ENCODE results near the gene GATA6. TPM values are rescaled to one million over a fixed set of nuclear protein-coding genes. Genes with fewer than 3 reads are reported as not detected.

Gene GATA6
- total and polyA plus RNA-seq, 7 donors: 0.27 to 0.92 (median 0.53) TPM

GRCh38 chr18:22174341-22175145 is 5.2 kb downstream of the GATA6 start:
- ATAC-seq (no peak), DNase-seq (no peak)
- Histone ChIP-seq H3K27ac (no peak overlapping the region), H3K27me3 (ENCODE audit: insufficient read depth in 3 of 3, low read length in 2 of 3) (peaks cover 11 to 98% (median 44%) of the 10 kb centered on the region in 3 donors), H3K4me1 (peaks cover 3% of the 10 kb centered on the region), H3K36me3 (ENCODE audit: insufficient read depth in 1 of 2, low read depth in 1 of 2) (no peaks in the 10 kb centered on the region), H3K4me3 (peak overlapping the region; percentile 7), H3K9me3 (no peaks in the 10 kb centered on the region)
- intact Hi-C loops (cut with DNase I): loop anchor here in 1 of 2 donors (10.0 kb wide), 1 partner anchor 390 kb away; no protein-coding TSS in a partner anchor
- no peak for TF ChIP-seq CTCF (IDR thresholded peaks at IDR 0.05)
- WGBS, 3 donors: 30 to 37% (median 32%) methylated on average over 6 of the region's 6 CpGs

GRCh38 chr18:22175346-22175745 is 6.0 kb downstream of the GATA6 start:
- Histone ChIP-seq H3K27ac (no peak overlapping the region), H3K36me3 (ENCODE audit: insufficient read depth in 1 of 2, low read depth in 1 of 2) (no peaks in the 10 kb centered on the region), H3K4me3 (no peak overlapping the region), H3K9me3 (no peaks in the 10 kb centered on the region), H3K4me1 (peaks cover 3% of the 10 kb centered on the region), H3K27me3 (ENCODE audit: insufficient read depth in 3 of 3, low read length in 2 of 3) (peaks cover 11 to 95% (median 39%) of the 10 kb centered on the region in 3 donors)
- DNase-seq: no peak
- WGBS, 3 donors: 45 to 55% (median 48%) methylated on average over 4 of the region's 4 CpGs
- ATAC-seq: no peak
- TF ChIP-seq CTCF (IDR thresholded peaks at IDR 0.05): no peak
- intact Hi-C loops (cut with DNase I): loop anchor here in 1 of 2 donors (10.0 kb wide), 1 partner anchor 389 kb away; no protein-coding TSS in a partner anchor

- Histone ChIP-seq H3K4me1 (no peaks in the 10 kb centered on the region), H3K27ac (no peak overlapping the region), H3K36me3 (ENCODE audit: insufficient read depth in 1 of 2, low read depth in 1 of 2) (no peaks in the 10 kb centered on the region), H3K9me3 (no peaks in the 10 kb centered on the region), H3K27me3 (ENCODE audit: insufficient read depth in 3 of 3, low read length in 2 of 3) (peaks cover 11 to 85% (median 32%) of the 10 kb centered on the region in 3 donors), H3K4me3 (no peak overlapping the region)
- peak in 2 of 4 donors; percentile 13 to 22 for ATAC-seq
- intact Hi-C loops (cut with DNase I): loop anchor here in 1 of 2 donors (10.0 kb wide), 1 partner anchor 388 kb away; no protein-coding TSS in a partner anchor
- DNase-seq: no peak
- TF ChIP-seq CTCF (IDR thresholded peaks at IDR 0.05): no peak
- WGBS, 3 donors: 16 to 22% (median 22%) methylated on average over 52 to 71 of the region's 71 CpGs
Measured at GRCh38 chr18:22176420-22177326, 7.3 kb downstream of the GATA6 start.

GRCh38 chr18:22177327-22177871 is 8.0 kb downstream of the GATA6 start:
- ATAC-seq (no peak), DNase-seq (no peak)
- Histone ChIP-seq H3K4me3 (no peak overlapping the region), H3K36me3 (ENCODE audit: insufficient read depth in 1 of 2, low read depth in 1 of 2) (no peaks in the 10 kb centered on the region), H3K4me1 (no peaks in the 10 kb centered on the region), H3K27me3 (ENCODE audit: insufficient read depth in 3 of 3, low read length in 2 of 3) (peaks cover 11 to 78% (median 25%) of the 10 kb centered on the region in 3 donors), H3K27ac (no peak overlapping the region), H3K9me3 (no peaks in the 10 kb centered on the region)
- intact Hi-C loops (cut with DNase I): loop anchor here in 1 of 2 donors (10.0 kb wide), 1 partner anchor 387 kb away; no protein-coding TSS in a partner anchor
- no peak for TF ChIP-seq CTCF (IDR thresholded peaks at IDR 0.05)
- 42 to 70% (median 45%) methylated on average over 13 of the region's 13 CpGs for WGBS, 3 donors
